D721Med (cell line): Measurements from ENCODE around the gene SFXN5.

Experiments used
- DNase-seq: peaks from one replicate; pipeline ENCODE4 v3.0.0; 2011; ENCODE audit warnings: low spot score; ENCODE audit not compliant: insufficient read length
- FAIRE-seq: peaks from 2 replicates; lab custom pipeline; 2011; peaks lifted over from hg19 to GRCh38; lab: Jason Lieb, UNC
- CTCF ChIP-seq: IDR thresholded peaks from 2 replicates; pipeline ENCODE4 v1.5.1; 2012; ENCODE audit warnings: mild to moderate bottlenecking, control low read depth; ENCODE audit not compliant: insufficient read depth; ENCODE audit errors: missing control alignments

SFXN5 gene

GRCh38 chr2:72940361-72940760, 131.2 kb downstream of the SFXN5 start:
- no peak for FAIRE-seq
- no peak for DNase-seq
- no peak for TF ChIP-seq CTCF

DNA sequence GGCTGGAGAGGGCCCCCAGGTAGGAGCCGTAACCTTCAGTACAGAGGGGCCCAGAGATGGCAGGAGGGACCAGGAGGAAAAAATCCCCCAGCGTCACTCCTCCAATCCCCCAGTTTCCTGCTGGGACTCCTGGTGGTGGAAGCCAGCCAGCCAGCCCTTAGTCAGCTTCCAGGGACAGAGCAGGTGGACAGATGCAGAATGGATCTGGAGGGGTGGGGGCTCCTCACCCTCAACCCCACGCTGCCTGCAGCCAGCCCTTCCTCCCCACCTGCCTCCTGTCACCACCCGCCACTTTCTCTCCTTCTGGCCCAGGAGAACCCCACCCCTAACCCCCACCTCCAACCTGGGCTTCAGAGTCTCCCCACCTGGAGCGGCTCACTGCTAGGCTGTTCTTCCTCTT, 133.1 kb downstream of the SFXN5 start:
- no peak for FAIRE-seq
- no peak for DNase-seq

GRCh38 chr2:72937356-72937669, 134.2 kb downstream of the SFXN5 start:
- TF ChIP-seq CTCF = no peak
- DNase-seq (no peak), FAIRE-seq (no peak)

More for the DNA sequence above, 133.1 kb downstream of the SFXN5 start:
- no peak for TF ChIP-seq CTCF

DNA sequence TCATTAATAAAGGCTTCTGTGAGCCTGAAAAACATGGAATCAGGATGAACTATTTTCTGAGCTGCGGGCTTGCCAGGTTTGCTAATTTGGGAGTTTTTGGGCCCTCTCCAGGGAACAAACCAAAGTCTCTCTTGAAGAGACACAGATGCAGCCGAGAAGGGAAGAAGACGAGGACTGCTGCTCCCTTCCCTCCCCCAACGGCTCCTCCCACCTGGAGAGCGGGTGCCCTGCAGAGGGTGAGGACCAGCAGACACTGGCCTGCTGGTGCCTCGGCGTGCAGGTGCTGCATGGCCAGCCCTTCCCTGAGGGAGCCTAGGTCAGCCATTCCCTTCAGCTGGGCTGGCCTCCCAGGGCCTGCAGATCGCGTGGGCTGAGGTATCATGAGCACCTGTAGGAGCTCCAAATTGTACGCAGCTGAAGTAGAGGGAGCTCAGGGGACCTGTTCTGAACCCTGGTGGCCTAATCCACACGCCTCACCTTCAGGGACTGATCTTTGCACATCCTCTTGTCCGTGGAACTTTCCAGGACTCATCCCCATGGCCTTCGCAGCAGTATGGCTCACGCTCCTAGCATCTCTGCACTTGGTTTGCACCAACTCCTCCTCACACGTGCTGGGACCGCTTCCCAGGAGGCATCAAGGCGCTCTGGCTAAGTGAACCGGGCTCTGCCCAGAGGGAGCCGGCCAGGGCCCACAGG, 134.7 kb downstream of the SFXN5 start:
- DNase-seq (no peak), FAIRE-seq (no peak)
- TF ChIP-seq CTCF = no peak

DNA sequence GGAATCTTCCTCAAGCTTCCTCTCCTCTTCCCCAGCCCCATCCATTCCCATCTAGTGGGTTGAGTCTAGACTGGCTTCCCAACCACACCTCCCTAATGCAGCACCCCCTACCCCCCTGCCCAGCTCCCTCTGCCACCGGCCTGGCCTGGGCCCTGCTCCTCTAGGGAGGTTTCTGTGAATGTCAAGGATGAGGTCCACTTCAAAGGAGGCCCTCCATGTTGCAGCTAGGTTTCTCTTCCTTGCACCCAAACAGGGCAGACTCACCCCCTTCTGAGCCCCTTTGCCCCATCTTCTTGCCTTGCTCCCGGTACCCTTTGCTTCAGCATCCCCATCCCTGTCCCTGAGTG, 135.9 kb downstream of the SFXN5 start:
- TF ChIP-seq CTCF = no peak
- DNase-seq (no peak), FAIRE-seq (no peak)

GRCh38 chr2:72934683-72935610, 136.6 kb downstream of the SFXN5 start:
- FAIRE-seq = no peak
- no peak for DNase-seq
- peak; percentile 35 for TF ChIP-seq CTCF
